WERI-Rb-1 (cell line): ENCODE results near the gene PPP2R5D.
A peak's percentile ranks its signal among the peaks of the same experiment; 100 is the strongest.

Experiments
- DNase-seq: peaks from one replicate; pipeline ENCODE4 v3.0.0-alpha.2; 2020
- H3K27ac ChIP-seq: fragments of 250-450 bp; sonication (Bioruptor Pico); 2 replicates; pipeline ENCODE4 v1.5.1; 2020; ENCODE audit warnings: mild to moderate bottlenecking, moderate library complexity
- H3K27me3 ChIP-seq: fragments of 250-450 bp; sonication (Bioruptor Pico); 2 replicates; pipeline ENCODE4 v1.5.1; 2021; ENCODE audit warnings: mild to moderate bottlenecking, low read depth, moderate library complexity; ENCODE audit not compliant: insufficient read depth, severe bottlenecking
- H3K36me3 ChIP-seq: fragments of 250-450 bp; sonication (Bioruptor Pico); 2 replicates; pipeline ENCODE4 v1.5.1; 2020; ENCODE audit warnings: mild to moderate bottlenecking, moderate library complexity
- H3K4me3 ChIP-seq: 2 replicates; pipeline ENCODE4 v1.5.1; 2011; ENCODE audit warnings: low read depth, mild to moderate bottlenecking, control low read depth, low read length
- H3K9me3 ChIP-seq: fragments of 250-450 bp; sonication (Bioruptor Pico); 2 replicates; pipeline ENCODE4 v1.5.1; 2021; ENCODE audit warnings: mild to moderate bottlenecking, moderate library complexity; ENCODE audit not compliant: severe bottlenecking
- TF ChIP-seq, protein P1 (sequence below): IDR thresholded peaks from 2 replicates; pipeline ENCODE4 v1.5.1; 2011; ENCODE audit warnings: low read depth, mild to moderate bottlenecking, control low read depth, inconsistent platforms, low read length

PPP2R5D gene

DNA sequence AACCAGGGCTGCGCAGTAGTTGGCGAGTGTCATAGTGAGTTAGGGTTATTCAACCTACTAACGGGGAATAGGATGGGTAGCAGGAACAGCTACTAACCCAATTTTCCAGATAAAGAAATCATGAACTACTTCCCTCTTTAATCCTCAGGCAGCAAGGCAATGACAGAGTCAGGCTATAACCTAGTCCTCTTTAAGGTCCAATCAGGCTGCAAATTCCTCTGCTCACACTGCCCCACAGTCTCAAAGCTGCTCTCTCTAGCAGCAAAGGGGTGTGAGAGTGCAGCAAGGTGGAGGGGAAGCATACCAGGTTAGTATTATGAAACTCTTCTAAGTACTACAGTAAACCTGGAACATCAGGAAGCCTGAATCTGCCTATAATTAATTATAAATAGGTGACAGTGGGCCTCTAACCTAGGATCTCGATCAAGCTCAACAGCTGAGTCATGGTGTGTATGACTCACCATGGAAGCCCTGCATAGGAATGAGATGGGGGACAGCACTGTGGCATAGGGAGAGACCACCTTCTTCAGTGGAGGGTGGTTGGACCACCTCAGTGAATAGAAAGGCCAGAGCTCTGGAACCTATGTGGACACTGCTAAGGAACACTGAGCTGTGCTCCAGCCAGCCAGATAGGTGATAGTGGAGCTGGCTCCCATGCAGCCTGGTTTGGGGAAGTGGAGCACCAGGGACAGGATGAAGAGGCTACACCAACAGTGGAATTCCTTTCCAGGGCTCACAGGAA, 13.3 kb upstream of the PPP2R5D start:
- TF ChIP-seq, protein P1, sequence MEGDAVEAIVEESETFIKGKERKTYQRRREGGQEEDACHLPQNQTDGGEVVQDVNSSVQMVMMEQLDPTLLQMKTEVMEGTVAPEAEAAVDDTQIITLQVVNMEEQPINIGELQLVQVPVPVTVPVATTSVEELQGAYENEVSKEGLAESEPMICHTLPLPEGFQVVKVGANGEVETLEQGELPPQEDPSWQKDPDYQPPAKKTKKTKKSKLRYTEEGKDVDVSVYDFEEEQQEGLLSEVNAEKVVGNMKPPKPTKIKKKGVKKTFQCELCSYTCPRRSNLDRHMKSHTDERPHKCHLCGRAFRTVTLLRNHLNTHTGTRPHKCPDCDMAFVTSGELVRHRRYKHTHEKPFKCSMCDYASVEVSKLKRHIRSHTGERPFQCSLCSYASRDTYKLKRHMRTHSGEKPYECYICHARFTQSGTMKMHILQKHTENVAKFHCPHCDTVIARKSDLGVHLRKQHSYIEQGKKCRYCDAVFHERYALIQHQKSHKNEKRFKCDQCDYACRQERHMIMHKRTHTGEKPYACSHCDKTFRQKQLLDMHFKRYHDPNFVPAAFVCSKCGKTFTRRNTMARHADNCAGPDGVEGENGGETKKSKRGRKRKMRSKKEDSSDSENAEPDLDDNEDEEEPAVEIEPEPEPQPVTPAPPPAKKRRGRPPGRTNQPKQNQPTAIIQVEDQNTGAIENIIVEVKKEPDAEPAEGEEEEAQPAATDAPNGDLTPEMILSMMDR = no peak
- Histone ChIP-seq H3K27me3 (no peaks in the 10 kb centered on the region), H3K9me3 (no peaks in the 10 kb centered on the region), H3K27ac (no peak overlapping the region; the same call in none of the 2 replicates), H3K4me3 (no peak overlapping the region), H3K36me3 (peaks cover 25% of the 10 kb centered on the region)
- DNase-seq = no peak

DNA sequence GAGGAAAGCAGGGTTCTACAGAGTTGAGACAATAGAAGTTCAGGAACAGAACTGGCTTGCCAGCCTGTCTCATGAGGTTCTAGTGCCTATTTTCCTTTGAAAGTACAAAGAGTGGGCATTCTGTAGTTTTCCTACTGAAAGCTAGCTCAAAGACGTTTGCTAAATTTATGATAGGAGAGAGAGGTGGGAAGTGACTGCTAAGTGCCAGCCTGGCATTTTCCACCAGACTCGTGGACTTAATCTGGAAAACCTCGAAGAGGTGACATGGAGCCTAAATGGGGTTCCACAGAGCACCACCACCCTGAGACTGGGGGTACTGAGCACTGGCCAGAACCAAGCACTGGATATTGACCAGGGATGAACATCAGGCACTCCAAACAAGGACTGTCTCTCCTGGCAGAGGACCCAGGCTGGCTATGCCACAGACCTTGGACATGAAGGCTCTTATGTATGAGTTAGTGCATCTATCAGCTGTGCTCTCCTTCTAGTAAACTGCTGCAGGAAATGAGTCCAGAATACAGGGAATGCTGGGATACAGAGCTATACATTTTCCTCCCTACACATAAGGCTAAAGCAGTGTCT, 12.5 kb upstream of the PPP2R5D start:
- H3K9me3 ChIP-seq = no peaks in the 10 kb centered on the region
- H3K4me3 ChIP-seq = no peak overlapping the region
- TF ChIP-seq, protein P1 = no peak
- DNase-seq = no peak
- H3K27me3 ChIP-seq = no peaks in the 10 kb centered on the region
- peaks cover 23% of the 10 kb centered on the region for H3K36me3 ChIP-seq
- H3K27ac ChIP-seq = no peak overlapping the region

DNA sequence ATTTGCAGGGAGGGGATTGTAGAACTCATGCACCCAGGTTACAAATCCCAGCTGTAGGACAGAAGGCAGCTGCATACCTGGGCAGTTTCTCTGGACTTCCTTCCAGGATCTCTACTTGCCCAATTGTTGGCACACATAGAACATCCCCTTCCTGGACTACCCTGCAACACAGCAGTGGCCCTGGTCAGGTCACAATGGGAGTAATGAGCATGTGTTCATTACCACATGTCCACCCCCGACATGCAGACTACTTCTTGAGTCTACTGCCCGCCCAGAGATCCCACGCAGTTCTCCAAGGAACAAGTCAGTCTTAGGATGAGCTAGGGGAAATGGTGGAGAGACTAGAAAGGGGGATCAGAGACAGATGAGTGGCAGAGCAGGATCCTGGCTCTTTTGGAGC, 10.4 kb upstream of the PPP2R5D start:
- no peak for DNase-seq
- Histone ChIP-seq H3K27me3 (no peaks in the 10 kb centered on the region), H3K9me3 (no peaks in the 10 kb centered on the region), H3K27ac (no peak overlapping the region), H3K36me3 (peaks cover 20% of the 10 kb centered on the region), H3K4me3 (no peak overlapping the region)
- TF ChIP-seq, protein P1 = no peak

DNA sequence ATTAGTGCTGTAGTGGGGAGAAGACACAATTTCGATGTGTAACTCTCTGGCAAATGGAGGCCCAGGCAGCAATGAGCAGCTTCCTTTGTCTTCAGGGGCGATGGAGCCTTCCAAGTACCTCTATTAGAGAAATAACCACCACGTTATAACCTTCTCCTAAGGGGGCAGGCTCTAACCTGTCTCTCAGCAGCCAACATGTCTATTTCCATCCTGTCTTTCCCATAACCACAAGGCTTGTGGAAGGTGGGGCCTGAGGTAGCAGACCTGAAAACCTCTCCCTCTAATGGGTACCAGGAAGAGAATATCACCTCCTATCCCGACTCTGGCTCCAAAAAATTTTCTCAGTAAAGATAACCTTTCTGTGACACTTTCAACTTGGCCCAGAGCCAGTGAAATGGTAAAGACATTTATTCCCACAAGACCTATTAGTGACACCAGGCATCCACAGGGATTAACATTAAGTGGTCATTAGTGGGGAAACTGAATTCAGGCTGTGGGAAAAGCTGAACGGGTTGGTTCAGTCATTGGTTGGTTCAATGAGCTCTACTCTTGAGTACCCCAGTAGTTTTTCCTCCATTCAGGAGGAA, 9.4 kb upstream of the PPP2R5D start:
- TF ChIP-seq, protein P1 = no peak
- no peaks in the 10 kb centered on the region for H3K9me3 ChIP-seq
- H3K27me3 ChIP-seq = no peaks in the 10 kb centered on the region
- no peak overlapping the region for H3K27ac ChIP-seq
- H3K36me3 ChIP-seq = peaks cover 18% of the 10 kb centered on the region
- no peak overlapping the region for H3K4me3 ChIP-seq
- no peak for DNase-seq

DNA sequence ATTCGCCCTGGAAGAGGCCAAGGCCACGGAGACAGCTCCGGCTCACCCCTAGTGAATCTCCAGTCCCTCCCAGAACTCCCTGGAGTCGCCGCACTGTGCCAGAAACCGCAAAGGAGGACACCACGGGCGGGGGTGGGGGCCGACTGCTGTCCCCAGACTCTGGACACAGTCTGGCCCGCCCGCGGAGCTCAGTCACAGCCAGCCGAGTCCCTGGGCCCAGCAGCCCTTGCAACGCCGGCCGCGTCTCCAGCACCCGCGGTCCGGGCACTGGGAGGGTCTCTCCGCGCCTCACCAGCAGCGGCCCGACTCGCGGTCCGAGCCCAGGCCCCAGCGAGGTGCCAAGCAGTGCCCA, 5.9 kb upstream of the PPP2R5D start:
- Histone ChIP-seq H3K4me3 (peak overlapping the region; percentile 79), H3K9me3 (no peaks in the 10 kb centered on the region), H3K27me3 (no peaks in the 10 kb centered on the region), H3K36me3 (peaks cover 14% of the 10 kb centered on the region), H3K27ac (peak overlapping the region; percentile 66)
- peak; percentile 46 for DNase-seq
- TF ChIP-seq, protein P1 = no peak
